Left renal cortex interstitium (tissue), 4 donors: ENCODE measurements around the gene TMEM60. TPM values are rescaled to one million over a fixed set of nuclear protein-coding genes. Genes with fewer than 3 reads are reported as not detected.

Source experiments
- DNase-seq, 4 donors: peaks; one replicate each; pipeline ENCODE4 v3.0.0-alpha.2; 2013; ENCODE audit warnings: low read depth in 4 of 4, low spot score in 2 of 4, missing footprints in 1 of 4
- polyA plus RNA-seq, 4 donors: library from polyadenylated mRNA; unstranded; fragments of 120-200 nt; gene quantifications; one replicate each; pipeline ENCODE4 v1.2.1, GENCODE V29; 2013; ENCODE audit not compliant: insufficient read length in 4 of 4

Gene TMEM60
- polyA plus RNA-seq, 4 donors: 24.8 to 31.3 (median 28.1) TPM

DNA sequence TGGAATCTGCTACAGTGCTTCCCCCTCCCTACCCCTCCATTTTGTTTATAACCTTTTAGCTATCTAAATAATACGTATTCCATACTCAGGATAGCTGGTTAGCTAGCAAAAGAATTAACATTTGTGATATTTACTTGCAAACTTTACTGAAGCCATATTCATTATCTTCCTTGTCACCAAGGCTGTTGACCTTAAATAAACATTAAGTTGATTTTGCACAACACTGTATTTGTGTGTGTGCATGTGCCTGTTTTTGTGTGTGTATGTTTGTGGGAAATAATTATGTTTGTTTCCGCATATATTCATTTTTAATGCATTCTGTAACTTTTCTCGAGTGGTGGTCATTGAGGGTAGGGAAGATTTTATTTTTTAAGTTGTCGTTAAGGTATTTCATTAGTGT lies 15.9 kb downstream of the TMEM60 start:
- DNase-seq: no peak

GRCh38 chr7:77778535-77778934 lies 19.7 kb downstream of the TMEM60 start:
- DNase-seq: no peak

DNA sequence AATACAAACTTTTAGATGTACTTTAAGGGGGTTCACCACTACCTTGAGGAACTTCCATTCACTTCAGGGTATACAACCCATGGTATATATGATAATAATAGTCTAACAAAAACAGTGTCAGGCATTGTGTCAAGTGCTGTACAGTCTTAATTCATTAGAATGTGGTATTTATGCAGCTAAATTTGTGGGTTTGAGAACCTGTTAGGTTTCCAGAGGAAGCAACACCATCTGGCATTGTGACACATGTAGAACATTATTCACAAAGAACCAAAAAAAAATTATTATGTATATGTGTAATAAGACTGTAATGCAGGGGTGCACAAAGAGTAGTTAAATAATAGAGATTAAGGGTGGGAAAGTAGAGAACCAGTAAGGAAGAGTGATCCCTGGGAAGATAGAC lies 26.3 kb downstream of the TMEM60 start:
- no peak for DNase-seq

GRCh38 chr7:77770316-77770715 lies 27.9 kb downstream of the TMEM60 start:
- DNase-seq: no peak

DNA sequence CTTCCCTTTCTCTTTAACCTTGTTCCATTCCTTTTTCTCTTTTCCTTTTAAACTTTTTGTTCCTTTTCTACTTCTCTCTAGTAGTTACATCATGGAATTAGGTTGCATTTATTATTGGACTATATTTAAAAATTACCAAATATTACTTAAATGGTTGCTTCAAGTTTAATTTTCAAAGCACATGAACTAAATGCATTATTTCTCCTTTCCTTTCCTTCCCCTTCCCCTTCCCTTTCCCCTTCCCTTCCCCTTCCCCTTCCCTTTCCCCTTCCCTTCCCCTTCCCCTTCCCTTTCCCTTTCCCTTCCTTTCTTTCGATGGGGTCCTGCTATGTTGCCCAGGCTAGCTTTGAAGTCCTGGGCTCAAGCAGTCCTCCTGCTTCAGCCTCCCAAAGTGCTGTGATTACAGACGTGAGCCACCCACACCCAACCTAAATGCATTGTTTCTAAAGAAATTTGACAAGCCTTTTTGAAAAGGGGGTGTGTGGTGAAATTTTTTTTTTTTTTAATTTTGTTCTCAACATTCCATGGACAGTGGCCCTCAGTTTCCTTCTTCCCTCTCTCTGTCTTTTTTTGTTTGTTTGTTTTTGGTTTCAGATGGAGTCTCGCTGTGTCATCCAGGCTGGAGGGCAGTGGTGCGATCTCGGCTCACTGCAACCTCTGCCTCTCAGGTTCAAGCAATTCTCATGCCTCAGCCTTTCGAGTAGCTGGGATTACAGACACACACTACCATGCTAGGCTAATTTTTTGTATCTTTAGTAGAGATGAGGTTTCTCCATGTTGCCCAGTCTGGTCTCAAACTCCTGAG lies 31.2 kb downstream of the TMEM60 start:
- DNase-seq: no peak

DNA sequence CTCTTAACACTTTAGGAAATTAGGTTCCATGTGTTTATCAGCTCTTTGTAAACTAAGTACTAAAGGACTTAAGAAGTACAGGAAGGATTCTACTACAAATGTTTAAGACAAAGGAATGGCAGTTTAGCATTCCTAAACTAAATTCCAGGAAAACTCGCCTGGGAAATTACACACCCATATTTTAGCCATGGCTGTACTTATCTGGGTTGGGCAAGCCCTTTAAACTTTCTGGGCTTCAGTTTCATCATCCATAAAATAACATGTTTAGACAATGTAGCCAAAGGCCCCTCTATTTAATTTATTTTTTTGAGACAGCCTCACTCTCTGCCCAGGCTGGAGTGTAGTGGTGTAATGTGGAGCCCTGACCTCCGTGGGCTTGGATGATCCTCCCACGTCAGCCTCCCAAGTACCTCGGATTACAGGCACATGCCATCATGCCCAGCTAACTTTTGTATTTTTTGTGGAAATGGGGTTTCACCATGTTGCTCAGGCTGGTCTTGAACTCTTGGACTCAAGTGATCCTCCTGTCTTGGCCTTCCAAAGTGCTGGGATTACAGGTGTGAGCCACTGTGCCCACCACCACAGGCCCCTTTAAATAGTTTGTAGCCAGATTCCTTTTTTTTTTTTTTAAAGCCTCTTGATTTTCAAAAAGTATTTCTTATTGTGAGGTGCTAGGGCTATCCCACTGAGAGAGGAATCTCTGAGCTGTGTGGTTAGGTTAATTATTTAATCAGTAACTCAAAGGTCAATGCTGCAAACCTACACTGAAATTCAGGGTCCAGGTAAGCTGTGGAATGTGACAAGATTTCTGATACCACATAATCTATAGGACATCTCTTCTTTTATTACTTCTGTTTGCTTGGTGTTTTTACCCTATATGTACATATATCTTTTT lies 32.1 kb downstream of the TMEM60 start:
- DNase-seq: no peak

GRCh38 chr7:77765481-77765880 lies 32.8 kb downstream of the TMEM60 start:
- DNase-seq: no peak

- no peak for DNase-seq
These were observed 37.3 kb downstream of the TMEM60 start for GRCh38 chr7:77760809-77761453.

DNA sequence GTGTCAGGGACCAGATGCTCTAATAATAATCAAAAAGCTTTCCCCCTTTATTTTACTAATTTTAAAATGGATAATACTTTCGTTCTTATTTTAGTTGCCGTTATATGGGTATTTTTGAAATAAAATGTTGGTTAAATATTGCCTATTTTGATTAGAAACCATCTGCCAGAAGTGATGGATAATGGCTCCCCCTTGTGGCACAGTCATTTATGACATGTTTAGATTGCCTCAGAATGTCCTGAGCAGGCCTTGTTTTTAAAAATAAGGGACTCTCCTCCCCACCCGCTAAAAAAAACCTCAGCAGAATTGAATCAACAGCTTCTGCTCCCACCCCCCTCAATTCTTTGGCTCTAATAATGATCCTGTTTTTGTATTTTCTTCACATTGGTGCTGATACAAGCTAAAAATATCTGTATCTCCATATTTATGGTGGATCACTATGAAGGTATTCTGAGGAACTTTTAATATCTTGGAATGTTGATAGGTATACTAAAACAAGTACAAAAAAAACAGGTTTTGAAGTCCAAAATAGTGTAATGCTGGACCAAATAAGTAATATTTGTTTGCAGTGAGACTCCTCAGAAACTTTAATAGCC lies 38.8 kb downstream of the TMEM60 start:
- DNase-seq: peak in 3 of 4 donors; percentile 17 to 61 (median 41)

DNA sequence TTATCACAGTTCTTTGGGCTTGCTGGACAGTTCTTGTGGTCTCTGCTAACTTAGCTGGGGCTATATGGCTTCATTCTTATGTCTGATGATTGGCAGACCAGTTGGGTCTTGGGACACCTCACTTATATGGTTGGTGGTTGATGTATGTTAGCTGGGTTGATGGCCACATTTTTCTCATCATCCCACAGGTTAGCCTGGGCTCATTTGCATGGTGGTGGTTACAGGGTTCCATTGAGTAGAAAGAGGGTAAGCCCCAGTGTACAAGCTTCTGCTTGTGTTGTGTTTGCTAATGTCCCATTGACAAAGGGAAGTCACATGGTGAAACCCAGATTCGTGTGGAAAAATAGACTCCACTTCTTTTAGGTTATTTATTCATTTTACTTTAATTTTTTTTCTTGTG lies 40.6 kb downstream of the TMEM60 start:
- no peak for DNase-seq

DNA sequence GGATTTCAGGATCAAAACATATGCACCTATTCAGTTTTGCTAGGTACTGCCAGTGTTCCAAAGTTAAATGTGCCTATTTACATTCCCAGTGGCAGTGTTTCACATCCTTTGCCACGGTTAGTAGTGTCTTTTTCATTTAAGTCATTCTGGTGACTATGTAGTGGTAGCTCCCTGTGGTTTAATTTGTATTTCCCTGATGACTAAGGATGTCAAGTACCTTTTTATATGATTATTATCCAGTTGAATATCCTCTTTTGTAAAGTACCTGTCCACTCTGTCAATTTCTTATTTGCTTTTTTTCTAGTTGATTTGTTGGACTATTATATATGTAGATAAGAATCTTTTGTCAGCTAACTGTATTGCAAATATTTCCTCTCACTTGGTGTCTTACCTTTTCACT lies 45.1 kb downstream of the TMEM60 start:
- no peak for DNase-seq

GRCh38 chr7:77752016-77752415 lies 46.2 kb downstream of the TMEM60 start:
- DNase-seq: no peak

- DNase-seq: no peak
These were observed 50.5 kb downstream of the TMEM60 start for GRCh38 chr7:77747718-77748117.

GRCh38 chr7:77747178-77747577 lies 51.1 kb downstream of the TMEM60 start:
- DNase-seq: no peak

DNA sequence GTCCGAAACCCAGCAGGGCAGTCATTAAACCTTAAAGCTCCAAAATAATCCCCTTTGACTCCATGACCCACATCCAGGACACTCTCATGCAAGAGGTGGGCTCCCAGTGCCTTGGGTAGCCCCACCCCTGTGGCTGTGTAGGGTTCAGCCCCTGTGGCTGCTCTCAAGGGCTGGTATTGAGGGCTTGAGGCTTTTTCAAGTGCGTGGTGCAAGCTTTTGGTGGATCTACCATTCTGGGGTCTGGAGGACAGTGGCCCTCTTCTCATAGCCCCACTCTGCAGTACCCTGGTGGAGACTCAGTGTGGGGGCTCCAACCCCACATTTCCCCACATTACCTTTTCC lies 51.4 kb downstream of the TMEM60 start:
- no peak for DNase-seq

DNA sequence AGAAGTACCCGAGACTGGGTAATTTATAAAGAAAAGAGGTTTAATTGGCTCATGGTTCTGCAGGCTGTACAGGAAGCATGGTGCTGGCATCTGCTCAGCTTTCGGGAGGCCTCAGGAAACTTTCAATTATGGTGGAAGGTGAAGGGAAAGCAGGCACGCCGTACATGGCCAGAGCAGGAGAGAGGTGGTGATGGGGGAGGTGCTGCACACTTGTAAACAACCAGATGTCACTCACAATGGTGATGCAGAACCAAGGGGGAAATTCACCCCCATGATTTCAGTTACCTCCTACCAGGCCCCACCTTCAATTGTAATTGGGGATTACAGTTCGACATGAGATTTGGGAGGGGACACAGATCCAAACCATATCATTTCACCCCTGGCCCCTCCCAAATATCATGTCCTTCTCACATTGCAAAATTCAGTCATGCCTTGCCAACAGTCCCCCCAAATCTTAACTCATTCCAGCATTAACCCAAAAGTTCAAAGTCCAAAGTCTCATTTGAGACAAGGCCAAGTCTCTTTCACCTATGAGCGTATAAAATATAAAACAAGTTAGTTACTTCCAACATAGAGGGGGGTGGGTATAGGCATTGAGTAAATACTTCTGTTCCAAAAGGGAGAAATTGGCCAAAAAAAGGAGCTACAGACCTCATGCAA lies 51.9 kb downstream of the TMEM60 start:
- no peak for DNase-seq

DNA sequence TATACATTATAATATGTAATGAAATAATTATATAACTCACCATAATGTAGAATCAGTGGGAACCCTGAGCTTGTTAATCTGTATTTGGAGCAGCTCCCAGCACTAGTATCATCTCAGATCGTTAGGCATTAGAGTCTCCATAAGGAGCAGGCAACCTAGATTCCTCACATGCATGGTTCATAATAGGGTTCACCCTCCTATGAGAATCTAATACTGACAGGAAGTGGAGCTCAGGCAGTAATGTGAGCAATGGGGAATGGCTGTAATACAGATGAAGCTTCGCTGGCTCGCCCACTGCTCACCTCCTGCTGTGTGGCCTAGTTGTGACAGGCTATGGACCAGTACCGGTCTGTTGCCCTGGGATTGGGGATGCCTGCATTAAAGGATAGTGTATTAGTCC lies 52.5 kb downstream of the TMEM60 start:
- DNase-seq: no peak
